Panc1 (cell line): ENCODE data around the gene TREML2. TPM values are rescaled to one million over a fixed set of nuclear protein-coding genes. Genes with fewer than 3 reads are reported as not detected.

Source experiments
- ATAC-seq: fragments of 200-7000 bp; cut with Tn5 transposase; 2 replicates; pipeline ENCODE4 v1.9.1; 2020; ENCODE audit warnings: mild to moderate bottlenecking, moderate library complexity
- BruUV-seq: library from RNA; stranded (reverse); fragments of 400-500 nt; replicated peaks from 2 replicates; lab custom pipeline; 2021; lab: Mats Ljungman, UMichigan
- CTCF ChIA-PET: fragments of 300-600 bp; sonication (Branson Sonifier 250); formaldehyde crosslinking; loops from one replicate; lab custom pipeline; 2022; ENCODE audit warnings: antibody characterized with exemption; lab: Charles Lee
- POLR2A ChIA-PET: fragments of 300-600 bp; sonication (Branson Sonifier 250); formaldehyde crosslinking; loops from one replicate; lab custom pipeline; 2022; ENCODE audit warnings: antibody characterized with exemption; lab: Charles Lee
- DNase-seq: peaks from one replicate; pipeline ENCODE4 v3.0.0-alpha.2; 2010; ENCODE audit warnings: low read depth, low spot score
- H3K27ac ChIP-seq: 2 replicates; pipeline ENCODE4 v1.5.1; 2011; ENCODE audit warnings: mild to moderate bottlenecking, low read length, inconsistent platforms
- H3K27me3 ChIP-seq: fragments of 200-500 bp; sonication (Bioruptor generic); 2 replicates; pipeline ENCODE4 v1.6.0; 2014; ENCODE audit warnings: low read length, inconsistent platforms; ENCODE audit not compliant: control insufficient read depth, insufficient read depth
- H3K36me3 ChIP-seq: fragments of 200-500 bp; sonication (Bioruptor generic); 2 replicates; pipeline ENCODE4 v1.5.1; 2014; ENCODE audit warnings: inconsistent platforms, mild to moderate bottlenecking, low read length, moderate library complexity; ENCODE audit not compliant: control insufficient read depth, insufficient read depth
- H3K4me1 ChIP-seq: 2 replicates; pipeline ENCODE4 v1.5.1; 2011; ENCODE audit warnings: inconsistent platforms, mild to moderate bottlenecking, low read length, moderate library complexity; ENCODE audit not compliant: control insufficient read depth, insufficient read depth
- H3K4me3 ChIP-seq, 2 experiments: 2 replicates each; pipeline ENCODE4 v1.5.1; 2011 to 2012; ENCODE audit warnings: low read depth in 2 of 2, low read length in 2 of 2, mild to moderate bottlenecking in 2 of 2, inconsistent platforms in 1 of 2, moderate library complexity in 1 of 2
- H3K9me3 ChIP-seq: fragments of 200-500 bp; sonication (Bioruptor generic); 2 replicates; pipeline ENCODE4 v1.5.1; 2014; ENCODE audit warnings: low read depth, mild to moderate bottlenecking, inconsistent platforms, low read length, moderate library complexity; ENCODE audit not compliant: control insufficient read depth, insufficient read depth
- CTCF ChIP-seq: fragments of 450-650 bp; IDR thresholded peaks from 2 replicates; pipeline ENCODE4 v1.5.1; 2017; ENCODE audit warnings: mild to moderate bottlenecking
- POLR2AphosphoS5 ChIP-seq: IDR thresholded peaks from 2 replicates; pipeline ENCODE4 v1.6.1; 2012; ENCODE audit warnings: mild to moderate bottlenecking, low read depth, low read length, moderate library complexity
- SIN3A ChIP-seq: IDR thresholded peaks from 2 replicates; pipeline ENCODE4 v1.6.1; 2012; ENCODE audit warnings: low read depth, mild to moderate bottlenecking, low read length, moderate library complexity, borderline replicate concordance; ENCODE audit not compliant: insufficient read depth
- TCF7L2 ChIP-seq: IDR thresholded peaks from 2 replicates; pipeline ENCODE4 v1.6.1; 2011; ENCODE audit warnings: mild to moderate bottlenecking, low read depth, low read length, inconsistent platforms
- in situ Hi-C: cut with HindIII; loops from 2 replicates; pipeline ENCODE4 v1.10.0; 2016; ENCODE audit warnings: low sequenced_read_pairs, low pct_unique_long_range_greater_than_20kb
- intact Hi-C: fragments of 100-400 bp; cut with micrococcal nuclease; formaldehyde crosslinking; loops from one replicate; pipeline ENCODE4 v1.10.0; 2022; ENCODE audit not compliant: unreplicated experiment
- total RNA-seq: library from RNA; stranded (reverse); gene quantifications from one replicate; pipeline ENCODE4 v1.2.1, GENCODE V29; 2021; ENCODE audit not compliant: unreplicated experiment
- TF ChIP-seq, protein P1 (sequence below), 2 experiments: IDR thresholded peaks; 2 replicates each; pipeline ENCODE4 v1.6.1; 2011 to 2012; ENCODE audit warnings: low read depth in 2 of 2, control low read depth in 1 of 2, low read length in 1 of 2, mild to moderate bottlenecking in 1 of 2, moderate library complexity in 1 of 2; ENCODE audit not compliant: insufficient read depth in 1 of 2

Gene TREML2
- total RNA-seq, 1 experiment from 2014 or later = not detected

DNA sequence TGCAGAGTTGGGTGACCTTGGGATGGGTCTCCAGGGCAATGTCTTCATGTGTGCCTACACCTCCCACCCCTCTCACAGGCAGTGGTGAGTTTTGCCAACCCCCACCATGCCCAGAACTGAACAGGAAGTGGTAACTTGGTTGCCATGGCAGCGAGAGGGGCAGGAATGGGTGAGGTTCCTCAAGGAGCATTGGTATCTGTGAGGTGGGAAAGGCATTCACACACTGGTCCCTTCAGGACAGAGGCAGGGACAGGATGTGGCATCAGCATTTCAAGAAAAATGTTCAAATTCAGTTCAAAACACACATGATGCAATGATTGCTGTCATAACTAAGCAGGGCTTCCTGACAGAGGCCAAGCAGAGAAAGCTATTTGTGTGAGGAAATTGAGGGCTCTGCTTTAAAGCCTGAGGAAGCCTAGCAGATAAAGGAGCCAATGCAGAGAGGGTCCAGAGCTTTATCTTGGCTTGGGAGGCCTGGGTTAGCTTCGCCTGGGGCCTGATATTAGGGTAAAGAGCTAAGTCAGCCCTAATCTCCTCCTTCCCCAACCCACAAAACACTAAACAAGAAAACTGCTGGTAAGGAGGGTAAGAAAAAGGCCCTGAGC, 551 bp downstream of the TREML2 start:
- BruUV-seq = no TSS peak
- no peaks in the 10 kb centered on the region for H3K9me3 ChIP-seq
- ChIA-PET CTCF (no interaction called here), POLR2A (no interaction called here)
- H3K4me3 ChIP-seq = no peak overlapping the region
- H3K27ac ChIP-seq = no peak overlapping the region
- peaks cover 6% of the 10 kb centered on the region for H3K27me3 ChIP-seq
- intact Hi-C loops (no loop called here), in situ Hi-C loops (no loop called here)
- H3K36me3 ChIP-seq = no peaks in the 10 kb centered on the region
- DNase-seq (no peak), ATAC-seq (no peak)
- TF ChIP-seq, protein P1, sequence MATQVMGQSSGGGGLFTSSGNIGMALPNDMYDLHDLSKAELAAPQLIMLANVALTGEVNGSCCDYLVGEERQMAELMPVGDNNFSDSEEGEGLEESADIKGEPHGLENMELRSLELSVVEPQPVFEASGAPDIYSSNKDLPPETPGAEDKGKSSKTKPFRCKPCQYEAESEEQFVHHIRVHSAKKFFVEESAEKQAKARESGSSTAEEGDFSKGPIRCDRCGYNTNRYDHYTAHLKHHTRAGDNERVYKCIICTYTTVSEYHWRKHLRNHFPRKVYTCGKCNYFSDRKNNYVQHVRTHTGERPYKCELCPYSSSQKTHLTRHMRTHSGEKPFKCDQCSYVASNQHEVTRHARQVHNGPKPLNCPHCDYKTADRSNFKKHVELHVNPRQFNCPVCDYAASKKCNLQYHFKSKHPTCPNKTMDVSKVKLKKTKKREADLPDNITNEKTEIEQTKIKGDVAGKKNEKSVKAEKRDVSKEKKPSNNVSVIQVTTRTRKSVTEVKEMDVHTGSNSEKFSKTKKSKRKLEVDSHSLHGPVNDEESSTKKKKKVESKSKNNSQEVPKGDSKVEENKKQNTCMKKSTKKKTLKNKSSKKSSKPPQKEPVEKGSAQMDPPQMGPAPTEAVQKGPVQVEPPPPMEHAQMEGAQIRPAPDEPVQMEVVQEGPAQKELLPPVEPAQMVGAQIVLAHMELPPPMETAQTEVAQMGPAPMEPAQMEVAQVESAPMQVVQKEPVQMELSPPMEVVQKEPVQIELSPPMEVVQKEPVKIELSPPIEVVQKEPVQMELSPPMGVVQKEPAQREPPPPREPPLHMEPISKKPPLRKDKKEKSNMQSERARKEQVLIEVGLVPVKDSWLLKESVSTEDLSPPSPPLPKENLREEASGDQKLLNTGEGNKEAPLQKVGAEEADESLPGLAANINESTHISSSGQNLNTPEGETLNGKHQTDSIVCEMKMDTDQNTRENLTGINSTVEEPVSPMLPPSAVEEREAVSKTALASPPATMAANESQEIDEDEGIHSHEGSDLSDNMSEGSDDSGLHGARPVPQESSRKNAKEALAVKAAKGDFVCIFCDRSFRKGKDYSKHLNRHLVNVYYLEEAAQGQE (IDR thresholded peaks at IDR 0.05; ENCODE audit: insufficient read depth in 1 of 2, low read depth in 2 of 2, low read length in 1 of 2) = no peak
- TF ChIP-seq TCF7L2 (no peak), CTCF (no peak)
- H3K4me1 ChIP-seq = no peaks in the 10 kb centered on the region

DNA sequence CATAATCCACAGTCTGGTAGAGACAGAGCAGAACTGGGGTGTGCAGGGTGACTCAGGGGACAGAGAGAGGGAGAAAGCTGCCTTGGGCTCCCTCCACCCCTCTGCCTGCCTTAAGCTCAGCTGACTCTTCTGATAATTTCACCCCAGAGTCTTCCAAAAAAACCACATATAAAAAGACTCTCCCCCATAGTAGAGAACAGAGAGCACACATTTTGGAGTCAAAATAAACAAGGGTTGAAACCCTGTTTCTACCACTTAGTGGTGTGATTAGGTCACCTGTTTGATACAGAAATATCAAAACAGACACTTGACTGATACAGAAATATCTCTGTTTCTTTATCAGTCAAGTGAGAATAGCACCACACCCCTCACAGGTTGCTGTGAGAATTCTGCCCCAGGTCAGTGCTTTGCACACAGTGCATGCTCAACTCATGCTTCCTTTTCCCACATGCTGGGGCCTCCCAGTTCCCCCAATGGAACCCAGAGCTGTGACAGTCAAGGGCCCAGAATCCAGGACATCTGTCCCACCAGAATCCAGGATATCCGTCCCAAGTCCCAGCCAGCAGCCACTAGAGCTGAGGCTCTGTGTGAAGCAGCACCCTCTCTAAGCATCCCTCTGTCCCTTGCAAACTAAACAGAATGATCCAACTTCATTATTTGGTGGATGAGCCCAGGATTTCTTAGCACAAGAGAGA, 1.2 kb downstream of the TREML2 start:
- Histone ChIP-seq H3K4me3 (no peak overlapping the region), H3K27ac (no peak overlapping the region), H3K4me1 (no peaks in the 10 kb centered on the region), H3K27me3 (peaks cover 4% of the 10 kb centered on the region), H3K9me3 (no peaks in the 10 kb centered on the region), H3K36me3 (no peaks in the 10 kb centered on the region)
- ATAC-seq = no peak
- POLR2A ChIA-PET = no interaction called here
- TF ChIP-seq, protein P1 (IDR thresholded peaks at IDR 0.05; ENCODE audit: insufficient read depth in 1 of 2, low read depth in 2 of 2, low read length in 1 of 2) = no peak
- no peak for TF ChIP-seq POLR2AphosphoS5
- TF ChIP-seq TCF7L2 = no peak
- TF ChIP-seq SIN3A = no peak
- TF ChIP-seq CTCF = no peak
- no TSS peak for BruUV-seq
- CTCF ChIA-PET = no interaction called here
- DNase-seq = no peak
- intact Hi-C loops (no loop called here), in situ Hi-C loops (no loop called here)
